ENCODE results near the gene EFCAB12. TPM values are rescaled to one million over a fixed set of nuclear protein-coding genes. Genes with fewer than 3 reads are reported as not detected.

Gene EFCAB12
- total RNA-seq, 3 donors from 2014 or later (not counting 1 experiment from before 2014, with no cell fraction given) = 0.94 to 3.3 (median 1.4) TPM

DNA sequence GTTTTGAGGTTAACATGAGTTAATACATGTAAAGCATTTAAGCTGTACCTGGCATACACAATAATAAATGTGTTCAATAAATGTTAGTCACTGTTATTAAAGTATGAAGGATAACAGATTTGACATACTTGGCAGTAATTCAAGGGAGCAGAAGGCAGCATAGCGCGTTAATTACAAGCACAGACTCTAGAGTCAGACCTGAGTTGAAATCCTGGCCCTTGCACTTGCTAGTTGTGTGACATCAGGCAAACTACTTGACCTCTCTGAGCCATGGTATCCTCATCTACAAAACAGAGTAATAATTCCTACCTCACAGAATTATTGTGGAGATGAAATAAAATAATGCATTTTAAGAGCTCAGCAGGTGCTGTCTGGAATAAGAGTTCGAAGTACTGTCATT lies 17.0 kb upstream of the EFCAB12 start:
- no peak overlapping the region for H3K4me3 Mint-ChIP-seq
- no peaks in the 10 kb centered on the region for H3K9me3 Mint-ChIP-seq
- ATAC-seq (no peak), DNase-seq (no peak)
- Histone ChIP-seq H3K27me3 (ENCODE audit: control insufficient read depth, insufficient read depth, low read length) (no peaks in the 10 kb centered on the region), H3K27ac (ENCODE audit: low read length) (no peak overlapping the region), H3K36me3 (ENCODE audit: control insufficient read depth, insufficient read depth, low read length) (no peaks in the 10 kb centered on the region), H3K4me3 (ENCODE audit: low read length) (no peak overlapping the region), H3K4me1 (ENCODE audit: control insufficient read depth, insufficient read depth, low read length) (peaks cover 7% of the 10 kb centered on the region), H3K9me3 (ENCODE audit: control insufficient read depth, insufficient read depth, low read length) (no peaks in the 10 kb centered on the region)
- H3K4me1 Mint-ChIP-seq = peaks cover 17% of the 10 kb centered on the region in 2 donors
- no peaks in the 10 kb centered on the region for H3K27me3 Mint-ChIP-seq (ENCODE audit: low read depth in 2 of 2)
- TF ChIP-seq, protein P1, sequence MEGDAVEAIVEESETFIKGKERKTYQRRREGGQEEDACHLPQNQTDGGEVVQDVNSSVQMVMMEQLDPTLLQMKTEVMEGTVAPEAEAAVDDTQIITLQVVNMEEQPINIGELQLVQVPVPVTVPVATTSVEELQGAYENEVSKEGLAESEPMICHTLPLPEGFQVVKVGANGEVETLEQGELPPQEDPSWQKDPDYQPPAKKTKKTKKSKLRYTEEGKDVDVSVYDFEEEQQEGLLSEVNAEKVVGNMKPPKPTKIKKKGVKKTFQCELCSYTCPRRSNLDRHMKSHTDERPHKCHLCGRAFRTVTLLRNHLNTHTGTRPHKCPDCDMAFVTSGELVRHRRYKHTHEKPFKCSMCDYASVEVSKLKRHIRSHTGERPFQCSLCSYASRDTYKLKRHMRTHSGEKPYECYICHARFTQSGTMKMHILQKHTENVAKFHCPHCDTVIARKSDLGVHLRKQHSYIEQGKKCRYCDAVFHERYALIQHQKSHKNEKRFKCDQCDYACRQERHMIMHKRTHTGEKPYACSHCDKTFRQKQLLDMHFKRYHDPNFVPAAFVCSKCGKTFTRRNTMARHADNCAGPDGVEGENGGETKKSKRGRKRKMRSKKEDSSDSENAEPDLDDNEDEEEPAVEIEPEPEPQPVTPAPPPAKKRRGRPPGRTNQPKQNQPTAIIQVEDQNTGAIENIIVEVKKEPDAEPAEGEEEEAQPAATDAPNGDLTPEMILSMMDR (IDR thresholded peaks at IDR 0.05) = no peak
- no peak overlapping the region for H3K27ac Mint-ChIP-seq
- H3K36me3 Mint-ChIP-seq = no peaks in the 10 kb centered on the region
- 97% methylated on average over 3 of the region's 3 CpGs for WGBS (ENCODE audit: insufficient coverage)
- intact Hi-C loops (cut with micrococcal nuclease) = no loop called here

DNA sequence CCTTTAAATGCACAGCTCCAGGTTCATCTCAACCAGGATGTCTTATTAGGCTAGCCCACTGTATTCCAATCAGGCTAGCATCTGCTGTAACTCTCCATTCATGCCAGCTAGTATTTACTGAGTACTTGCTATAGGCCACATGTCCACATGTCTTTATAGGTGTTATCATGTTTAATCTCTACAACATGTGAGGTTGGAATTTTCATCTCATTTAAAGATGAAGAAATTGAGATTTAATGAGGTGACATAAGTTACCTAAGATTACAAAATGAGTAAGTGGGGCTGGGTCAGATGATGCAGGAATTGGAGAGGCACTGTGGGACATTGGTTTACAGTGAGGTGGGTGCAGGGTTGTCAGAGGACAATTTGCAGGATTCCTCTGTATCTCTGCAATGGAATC lies 14.5 kb upstream of the EFCAB12 start:
- H3K4me3 Mint-ChIP-seq = peak overlapping the region; percentile 11
- Histone ChIP-seq H3K4me3 (ENCODE audit: low read length) (no peak overlapping the region), H3K36me3 (ENCODE audit: control insufficient read depth, insufficient read depth, low read length) (peaks cover under 1% of the 10 kb centered on the region), H3K27ac (ENCODE audit: low read length) (no peak overlapping the region), H3K4me1 (ENCODE audit: control insufficient read depth, insufficient read depth, low read length) (peaks cover 16% of the 10 kb centered on the region), H3K9me3 (ENCODE audit: control insufficient read depth, insufficient read depth, low read length) (no peaks in the 10 kb centered on the region), H3K27me3 (ENCODE audit: control insufficient read depth, insufficient read depth, low read length) (no peaks in the 10 kb centered on the region)
- intact Hi-C loops (cut with micrococcal nuclease) = no loop called here
- DNase-seq (no peak), ATAC-seq (no peak)
- no peaks in the 10 kb centered on the region for H3K36me3 Mint-ChIP-seq
- peak overlapping the region; percentile 46 to 62 for H3K27ac Mint-ChIP-seq
- no peaks in the 10 kb centered on the region for H3K27me3 Mint-ChIP-seq (ENCODE audit: low read depth in 2 of 2)
- TF ChIP-seq, protein P1 (IDR thresholded peaks at IDR 0.05) = no peak
- peaks cover 35 to 40% of the 10 kb centered on the region in 2 donors for H3K4me1 Mint-ChIP-seq
- H3K9me3 Mint-ChIP-seq = no peaks in the 10 kb centered on the region

DNA sequence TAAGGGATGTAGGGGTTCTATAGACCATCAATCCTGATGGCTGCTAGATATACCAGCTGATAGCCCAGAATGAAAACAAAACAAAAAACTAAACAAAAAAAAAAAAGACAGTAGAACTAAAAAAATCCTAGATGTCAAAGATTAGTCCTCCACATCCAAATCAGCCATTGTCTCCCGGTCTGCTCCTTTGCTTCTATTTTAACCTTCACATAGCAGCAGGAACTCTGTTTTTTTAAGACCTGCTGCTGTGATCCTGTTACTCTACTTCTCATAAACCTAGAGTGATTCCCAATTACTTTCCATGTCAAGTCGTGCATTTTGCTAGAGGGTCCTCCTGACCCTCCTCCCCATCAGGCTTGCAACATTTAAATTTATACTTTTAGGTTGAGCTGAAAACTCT lies 14.1 kb upstream of the EFCAB12 start:
- Histone ChIP-seq H3K27ac (ENCODE audit: low read length) (no peak overlapping the region), H3K4me3 (ENCODE audit: low read length) (no peak overlapping the region), H3K9me3 (ENCODE audit: control insufficient read depth, insufficient read depth, low read length) (no peaks in the 10 kb centered on the region), H3K36me3 (ENCODE audit: control insufficient read depth, insufficient read depth, low read length) (peaks cover 4% of the 10 kb centered on the region), H3K27me3 (ENCODE audit: control insufficient read depth, insufficient read depth, low read length) (no peaks in the 10 kb centered on the region), H3K4me1 (ENCODE audit: control insufficient read depth, insufficient read depth, low read length) (peaks cover 16% of the 10 kb centered on the region)
- DNase-seq = no peak
- no peaks in the 10 kb centered on the region for H3K9me3 Mint-ChIP-seq
- TF ChIP-seq, protein P1 (IDR thresholded peaks at IDR 0.05) = no peak
- no peaks in the 10 kb centered on the region for H3K27me3 Mint-ChIP-seq (ENCODE audit: low read depth in 2 of 2)
- intact Hi-C loops (cut with micrococcal nuclease) = no loop called here
- ATAC-seq = no peak
- peaks cover 39 to 45% of the 10 kb centered on the region in 2 donors for H3K4me1 Mint-ChIP-seq
- H3K36me3 Mint-ChIP-seq = no peaks in the 10 kb centered on the region
- H3K27ac Mint-ChIP-seq = peak overlapping the region; percentile 46 to 62
- WGBS (ENCODE audit: insufficient coverage) = 88% methylated on average over 2 of the region's 2 CpGs
- peak overlapping the region; percentile 11 for H3K4me3 Mint-ChIP-seq

DNA sequence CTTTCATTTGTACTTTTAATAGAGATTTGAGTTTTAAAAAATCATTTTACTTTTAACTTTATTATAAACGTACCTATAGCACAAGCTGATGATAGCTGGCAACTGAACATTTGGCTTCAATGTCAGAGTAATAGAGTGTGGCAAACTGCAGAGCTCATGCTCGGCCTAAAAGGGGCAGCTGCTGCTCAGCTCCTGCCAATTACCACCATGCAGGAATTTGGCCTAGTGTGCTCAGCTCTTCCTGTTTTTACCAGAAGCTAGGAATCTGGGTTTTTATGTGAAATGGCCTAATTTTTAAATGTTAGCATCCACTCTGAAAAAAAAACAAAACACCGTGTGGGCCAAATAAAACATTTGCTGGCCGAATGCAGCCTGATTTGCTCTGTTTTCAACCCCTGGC lies 13.3 kb upstream of the EFCAB12 start:
- H3K27me3 ChIP-seq (ENCODE audit: control insufficient read depth, insufficient read depth, low read length) = no peaks in the 10 kb centered on the region
- H3K27me3 Mint-ChIP-seq (ENCODE audit: low read depth in 2 of 2) = no peaks in the 10 kb centered on the region
- H3K4me1 Mint-ChIP-seq = peaks cover 43 to 50% of the 10 kb centered on the region in 2 donors

More for the DNA sequence above, 13.3 kb upstream of the EFCAB12 start:
- TF ChIP-seq, protein P1 (IDR thresholded peaks at IDR 0.05) = no peak
- H3K4me3 ChIP-seq (ENCODE audit: low read length) = no peak overlapping the region
- H3K4me1 ChIP-seq (ENCODE audit: control insufficient read depth, insufficient read depth, low read length) = peaks cover 16% of the 10 kb centered on the region
- peaks cover 7% of the 10 kb centered on the region for H3K36me3 ChIP-seq (ENCODE audit: control insufficient read depth, insufficient read depth, low read length)
- Mint-ChIP-seq H3K36me3 (peaks cover 4% of the 10 kb centered on the region), H3K9me3 (no peaks in the 10 kb centered on the region), H3K27ac (peak overlapping the region; percentile 94 to 98), H3K4me3 (peak overlapping the region; percentile 94)
- intact Hi-C loops (cut with micrococcal nuclease) = loop anchor here (2.0 kb wide), 1 partner anchor 451 kb away; the partner anchor contains the start of gene TMCC1
- DNase-seq = peak in 1 of 2 donors; percentile 13
- ATAC-seq = no peak
- H3K9me3 ChIP-seq (ENCODE audit: control insufficient read depth, insufficient read depth, low read length) = no peaks in the 10 kb centered on the region
- 69% methylated on average over 3 of the region's 4 CpGs for WGBS (ENCODE audit: insufficient coverage)
- no peak overlapping the region for H3K27ac ChIP-seq (ENCODE audit: low read length)

Measured in natural killer cell (primary cell).